ENCODE measurements around the gene FIBP. TPM values are rescaled to one million over a fixed set of nuclear protein-coding genes. Genes with fewer than 3 reads are reported as not detected.

Gene FIBP
- total RNA-seq, 2 donors from 2014 or later = 81.0 to 92.0 TPM

- Histone ChIP-seq H3K27me3 (ENCODE audit: control insufficient read depth, insufficient read depth, low read length, poor library complexity, severe bottlenecking) (no peaks in the 10 kb centered on the region), H3K9ac (ENCODE audit: extremely low read depth, low read length, poor library complexity, severe bottlenecking) (no peak overlapping the region), H3K27ac (ENCODE audit: low read depth, low read length) (no peak overlapping the region), H3K36me3 (ENCODE audit: control insufficient read depth, insufficient read depth, low read length) (peaks cover 8% of the 10 kb centered on the region), H3K9me3 (ENCODE audit: control insufficient read depth, low read length) (no peaks in the 10 kb centered on the region), H3K4me1 (ENCODE audit: control insufficient read depth, insufficient read depth, low read length) (peaks cover 7% of the 10 kb centered on the region), H3K4me3 (ENCODE audit: low read length) (no peak overlapping the region)
- H3K4me1 Mint-ChIP-seq = peaks cover 5% of the 10 kb centered on the region
- H3K4me3 Mint-ChIP-seq = no peak overlapping the region
- H3K36me3 Mint-ChIP-seq (ENCODE audit: low read depth) = no peaks in the 10 kb centered on the region
- H3K27me3 Mint-ChIP-seq (ENCODE audit: insufficient read depth) = peaks cover 7% of the 10 kb centered on the region
- DNase-seq = peak; percentile 80
- no peak overlapping the region for H3K27ac Mint-ChIP-seq
- H3K9me3 Mint-ChIP-seq = no peaks in the 10 kb centered on the region
- TF ChIP-seq CTCF (conservative IDR thresholded peaks at IDR 0.05) = no peak
- WGBS, 2 experiments (ENCODE audit: insufficient coverage in 1 of 2, insufficient read length in 1 of 2) = 62 to 68% methylated on average over 13 of the region's 13 CpGs
These were observed 27.6 kb upstream of the FIBP start for GRCh38 chr11:65915821-65916251.

- Histone ChIP-seq H3K36me3 (ENCODE audit: control insufficient read depth, insufficient read depth, low read length) (peaks cover 8% of the 10 kb centered on the region), H3K4me1 (ENCODE audit: control insufficient read depth, insufficient read depth, low read length) (peaks cover 7% of the 10 kb centered on the region), H3K9me3 (ENCODE audit: control insufficient read depth, low read length) (no peaks in the 10 kb centered on the region), H3K9ac (ENCODE audit: extremely low read depth, low read length, poor library complexity, severe bottlenecking) (no peak overlapping the region), H3K4me3 (ENCODE audit: low read length) (no peak overlapping the region), H3K27ac (ENCODE audit: low read depth, low read length) (no peak overlapping the region), H3K27me3 (ENCODE audit: control insufficient read depth, insufficient read depth, low read length, poor library complexity, severe bottlenecking) (no peaks in the 10 kb centered on the region)
- no peaks in the 10 kb centered on the region for H3K9me3 Mint-ChIP-seq
- 80 to 95% methylated on average over 4 to 10 of the region's 10 CpGs for WGBS, 2 experiments (ENCODE audit: insufficient coverage in 1 of 2, insufficient read length in 1 of 2)
- no peak for TF ChIP-seq CTCF (conservative IDR thresholded peaks at IDR 0.05)
- H3K27me3 Mint-ChIP-seq (ENCODE audit: insufficient read depth) = peaks cover 13% of the 10 kb centered on the region
- peak overlapping the region; percentile 79 for H3K27ac Mint-ChIP-seq
- H3K4me1 Mint-ChIP-seq = peaks cover 5% of the 10 kb centered on the region
- H3K4me3 Mint-ChIP-seq = no peak overlapping the region
- no peaks in the 10 kb centered on the region for H3K36me3 Mint-ChIP-seq (ENCODE audit: low read depth)
- DNase-seq = peak; percentile 49
These were observed 27.0 kb upstream of the FIBP start for GRCh38 chr11:65915101-65915820.

GRCh38 chr11:65912845-65913244 is 24.6 kb upstream of the FIBP start:
- no peak overlapping the region for H3K9ac ChIP-seq (ENCODE audit: extremely low read depth, low read length, poor library complexity, severe bottlenecking)
- H3K36me3 Mint-ChIP-seq (ENCODE audit: low read depth) = no peaks in the 10 kb centered on the region
- no peak overlapping the region for H3K27ac Mint-ChIP-seq

More at GRCh38 chr11:65912845-65913244, 24.6 kb upstream of the FIBP start:
- Mint-ChIP-seq H3K4me3 (no peak overlapping the region), H3K27me3 (ENCODE audit: insufficient read depth) (peaks cover 32% of the 10 kb centered on the region), H3K9me3 (no peaks in the 10 kb centered on the region), H3K4me1 (peaks cover 5% of the 10 kb centered on the region)
- Histone ChIP-seq H3K4me3 (ENCODE audit: low read length) (no peak overlapping the region), H3K9me3 (ENCODE audit: control insufficient read depth, low read length) (no peaks in the 10 kb centered on the region), H3K36me3 (ENCODE audit: control insufficient read depth, insufficient read depth, low read length) (peaks cover 8% of the 10 kb centered on the region), H3K27me3 (ENCODE audit: control insufficient read depth, insufficient read depth, low read length, poor library complexity, severe bottlenecking) (peaks cover 11% of the 10 kb centered on the region), H3K27ac (ENCODE audit: low read depth, low read length) (no peak overlapping the region), H3K4me1 (ENCODE audit: control insufficient read depth, insufficient read depth, low read length) (peaks cover 4% of the 10 kb centered on the region)
- 92 to 93% methylated on average over 4 of the region's 4 CpGs for WGBS, 2 experiments (ENCODE audit: insufficient coverage in 1 of 2, insufficient read length in 1 of 2)
- no peak for TF ChIP-seq CTCF (conservative IDR thresholded peaks at IDR 0.05)
- peak; percentile 34 for DNase-seq
